Mesenchymal stem cell (in vitro differentiated cells and primary cell): ENCODE results near the gene QPRT.
"Not testable (repeated sequence)": the region's sequence is repeated elsewhere in the genome, so short reads cannot be mapped to it uniquely, and the experiment has no call there.

Experiments
- DNase-seq: peaks from one replicate; pipeline ENCODE4 v3.0.0-alpha.2; 2013
- H2AFZ ChIP-seq: one replicate; pipeline ENCODE4 v1.6.1; 2013; ENCODE audit warnings: low read depth, mild to moderate bottlenecking, control low read depth, inconsistent platforms, low read length, moderate library complexity
- H2AK5ac ChIP-seq: 2 replicates; pipeline ENCODE4 v1.6.1; 2013; ENCODE audit warnings: low read length, moderate library complexity, mild to moderate bottlenecking, inconsistent platforms; ENCODE audit not compliant: severe bottlenecking
- H2BK120ac ChIP-seq: one replicate; pipeline ENCODE4 v1.6.1; 2013; ENCODE audit warnings: low read depth, mild to moderate bottlenecking, inconsistent platforms, low read length, moderate library complexity
- H2BK12ac ChIP-seq, 2 experiments: one replicate each; pipeline ENCODE4 v1.6.1; 2013; ENCODE audit warnings: inconsistent platforms in 2 of 2, low read length in 2 of 2, mild to moderate bottlenecking in 2 of 2, moderate library complexity in 2 of 2, control low read depth in 1 of 2
- H2BK15ac ChIP-seq: one replicate; pipeline ENCODE4 v1.6.1; 2013; ENCODE audit warnings: mild to moderate bottlenecking, low read depth, inconsistent platforms; ENCODE audit not compliant: poor library complexity, severe bottlenecking
- H2BK5ac ChIP-seq: 2 replicates; pipeline ENCODE4 v1.6.1; 2013; ENCODE audit warnings: low read depth, mild to moderate bottlenecking, low read length, control low read depth, inconsistent platforms; ENCODE audit not compliant: poor library complexity, severe bottlenecking
- H3K14ac ChIP-seq, 2 experiments: one replicate each; pipeline ENCODE4 v1.6.1; 2013; ENCODE audit warnings: inconsistent platforms in 2 of 2, low read length in 2 of 2, control low read depth in 1 of 2, mild to moderate bottlenecking in 1 of 2, moderate library complexity in 1 of 2
- H3K18ac ChIP-seq, 2 experiments: one replicate each; pipeline ENCODE4 v1.6.1; 2013; ENCODE audit warnings: inconsistent platforms in 2 of 2, low read length in 2 of 2, control low read depth in 1 of 2, low read depth in 1 of 2, mild to moderate bottlenecking in 1 of 2
- H3K23ac ChIP-seq, 2 experiments: one replicate each; pipeline ENCODE4 v1.6.1; 2013; ENCODE audit warnings: inconsistent platforms in 2 of 2, low read length in 2 of 2, mild to moderate bottlenecking in 2 of 2, moderate library complexity in 2 of 2, control low read depth in 1 of 2
- H3K27ac ChIP-seq: 2 replicates; pipeline ENCODE4 v1.5.1; 2013; ENCODE audit warnings: mild to moderate bottlenecking, moderate library complexity, low read length, control low read depth, inconsistent platforms; ENCODE audit not compliant: poor library complexity, severe bottlenecking
- H3K27me3 ChIP-seq, 2 experiments: 2 replicates each; pipeline versions ENCODE4 v1.6.1 to v1.7.0; 2013; ENCODE audit warnings: low read length in 2 of 2, mild to moderate bottlenecking in 2 of 2, moderate library complexity in 2 of 2, control low read depth in 1 of 2, inconsistent platforms in 1 of 2; ENCODE audit not compliant: control insufficient read depth in 1 of 2, insufficient read depth in 1 of 2
- H3K36me3 ChIP-seq, 2 experiments: 2 replicates each; pipeline versions ENCODE4 v1.6.1 to v1.7.0; 2013; ENCODE audit warnings: low read length in 2 of 2, control low read depth in 1 of 2, inconsistent platforms in 1 of 2, low read depth in 1 of 2, mild to moderate bottlenecking in 1 of 2; ENCODE audit not compliant: insufficient read depth in 2 of 2, control insufficient read depth in 1 of 2
- H3K4ac ChIP-seq, 2 experiments: one replicate each; pipeline ENCODE4 v1.6.1; 2013; ENCODE audit warnings: inconsistent platforms in 2 of 2, low read length in 2 of 2, mild to moderate bottlenecking in 2 of 2, moderate library complexity in 2 of 2, control low read depth in 1 of 2, low read depth in 1 of 2
- H3K4me1 ChIP-seq: 2 replicates; pipeline ENCODE4 v1.6.1; 2013; ENCODE audit warnings: low read depth, low read length, control low read depth; ENCODE audit not compliant: control insufficient read depth, insufficient read depth
- H3K4me2 ChIP-seq: 2 replicates; pipeline ENCODE4 v1.6.1; 2013; ENCODE audit warnings: low read length, mild to moderate bottlenecking, inconsistent platforms; ENCODE audit not compliant: poor library complexity, severe bottlenecking
- H3K4me3 ChIP-seq, 2 experiments: 2 replicates each; pipeline versions ENCODE4 v1.5.1 to v1.7.0; 2013; ENCODE audit warnings: low read length in 2 of 2, mild to moderate bottlenecking in 2 of 2, control low read depth in 1 of 2, low read depth in 1 of 2; ENCODE audit not compliant: insufficient read depth in 1 of 2
- H3K79me1 ChIP-seq: replicated peaks from 2 replicates; pipeline ENCODE4 v1.6.1; 2013; ENCODE audit warnings: mild to moderate bottlenecking, control low read depth, low read length, inconsistent platforms; ENCODE audit not compliant: poor library complexity, severe bottlenecking
- H3K9ac ChIP-seq: 2 replicates; pipeline ENCODE4 v1.7.0; 2013; ENCODE audit warnings: mild to moderate bottlenecking, low read length, moderate library complexity
- H3K9me3 ChIP-seq: 2 replicates; pipeline ENCODE4 v1.7.0; 2013; ENCODE audit warnings: mild to moderate bottlenecking, low read length; ENCODE audit not compliant: control insufficient read depth
- H4K8ac ChIP-seq: one replicate; pipeline ENCODE4 v1.6.1; 2013; ENCODE audit warnings: inconsistent platforms, mild to moderate bottlenecking, low read length, moderate library complexity
- H4K91ac ChIP-seq: one replicate; pipeline ENCODE4 v1.6.1; 2013; ENCODE audit warnings: mild to moderate bottlenecking, low read length, inconsistent platforms
- WGBS: methylation state at CpG from one replicate; pipeline ENCODE4 v1.1.7; 2013; ENCODE audit warnings: mixed read lengths; 5-methylcytosine and 5-hydroxymethylcytosine counted together

The QPRT gene

DNA sequence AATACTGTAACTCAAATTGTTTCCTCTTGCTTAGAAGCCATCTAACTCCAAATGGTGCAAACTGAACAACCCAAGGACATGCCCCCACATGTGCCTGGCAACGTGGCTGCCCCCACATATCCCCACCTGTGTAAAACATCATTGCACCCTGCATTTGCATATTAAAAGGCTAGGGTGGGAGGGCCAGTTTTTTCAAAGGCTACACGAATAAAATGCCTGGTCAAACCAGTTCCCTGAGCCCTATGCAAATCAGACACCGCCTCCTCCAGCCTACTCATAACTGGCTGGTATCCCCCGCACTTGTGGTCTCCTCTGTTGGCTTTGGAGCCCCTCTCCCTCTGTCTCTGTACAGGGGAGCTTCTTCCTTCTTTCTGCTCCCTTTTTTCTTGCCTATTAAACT is 40.1 kb downstream of the QPRT start:
- no peak for DNase-seq
- Histone ChIP-seq H3K9me3 (no peaks in the 10 kb centered on the region), H3K14ac (no peak overlapping the region), H3K27me3 (peaks cover 0 to 17% of the 10 kb centered on the region in 2 experiments), H2AFZ (no peak overlapping the region), H3K9ac (no peak overlapping the region), H2BK12ac (no peak overlapping the region), H3K4me3 (no peak overlapping the region), H3K23ac (no peak overlapping the region), H2BK15ac (no peak overlapping the region), H2AK5ac (no peak overlapping the region), H3K79me1 (no peaks in the 10 kb centered on the region), H3K4ac (no peak overlapping the region), H3K36me3 (no peaks in the 10 kb centered on the region), H3K4me2 (no peak overlapping the region), H3K4me1 (no peaks in the 10 kb centered on the region), H2BK120ac (no peak overlapping the region), H3K27ac (no peak overlapping the region), H3K18ac (no peak overlapping the region), H2BK5ac (no peak overlapping the region), H4K91ac (no peak overlapping the region), H4K8ac (no peak overlapping the region)
- 47% methylated on average over 4 of the region's 4 CpGs for WGBS

DNA sequence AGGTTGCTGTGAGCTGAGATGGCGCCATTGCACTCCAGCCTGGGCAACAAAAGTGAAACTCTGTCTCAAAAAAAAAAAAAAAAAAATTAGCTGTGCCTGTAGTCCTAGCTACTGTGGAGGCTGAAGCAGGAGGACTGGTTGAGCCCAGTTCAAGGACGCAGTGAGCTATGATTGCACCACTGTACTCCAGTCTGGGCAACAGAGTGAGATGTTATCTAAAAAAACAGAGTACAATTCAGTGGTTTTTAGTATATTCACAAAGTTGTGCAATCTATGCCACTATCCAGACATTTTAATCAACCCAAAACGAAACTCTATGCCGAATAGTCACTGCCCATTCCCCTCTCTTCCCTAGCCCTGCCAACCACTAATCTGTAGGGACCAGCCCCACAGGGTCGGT is 41.7 kb downstream of the QPRT start:
- no peak overlapping the region for H3K18ac ChIP-seq
- WGBS: 87% methylated on average over 5 of the region's 5 CpGs
- H4K8ac ChIP-seq: no peak overlapping the region
- H3K4ac ChIP-seq: no peak overlapping the region
- no peak overlapping the region for H3K23ac ChIP-seq
- H2BK5ac ChIP-seq: no peak overlapping the region
- H3K4me2 ChIP-seq: no peak overlapping the region
- no peak overlapping the region for H3K9ac ChIP-seq
- H3K9me3 ChIP-seq: no peaks in the 10 kb centered on the region
- no peak overlapping the region for H4K91ac ChIP-seq
- H2AK5ac ChIP-seq: no peak overlapping the region
- no peak overlapping the region for H2AFZ ChIP-seq
- no peak overlapping the region for H3K4me3 ChIP-seq
- H2BK120ac ChIP-seq: no peak overlapping the region
- no peaks in the 10 kb centered on the region for H3K4me1 ChIP-seq
- H3K79me1 ChIP-seq: no peaks in the 10 kb centered on the region
- H3K27me3 ChIP-seq: peaks cover 0 to 11% of the 10 kb centered on the region in 2 experiments
- H3K36me3 ChIP-seq: no peaks in the 10 kb centered on the region
- no peak overlapping the region for H2BK12ac ChIP-seq
- H3K14ac ChIP-seq: no peak overlapping the region
- H3K27ac ChIP-seq: no peak overlapping the region
- DNase-seq: no peak
- no peak overlapping the region for H2BK15ac ChIP-seq

DNA sequence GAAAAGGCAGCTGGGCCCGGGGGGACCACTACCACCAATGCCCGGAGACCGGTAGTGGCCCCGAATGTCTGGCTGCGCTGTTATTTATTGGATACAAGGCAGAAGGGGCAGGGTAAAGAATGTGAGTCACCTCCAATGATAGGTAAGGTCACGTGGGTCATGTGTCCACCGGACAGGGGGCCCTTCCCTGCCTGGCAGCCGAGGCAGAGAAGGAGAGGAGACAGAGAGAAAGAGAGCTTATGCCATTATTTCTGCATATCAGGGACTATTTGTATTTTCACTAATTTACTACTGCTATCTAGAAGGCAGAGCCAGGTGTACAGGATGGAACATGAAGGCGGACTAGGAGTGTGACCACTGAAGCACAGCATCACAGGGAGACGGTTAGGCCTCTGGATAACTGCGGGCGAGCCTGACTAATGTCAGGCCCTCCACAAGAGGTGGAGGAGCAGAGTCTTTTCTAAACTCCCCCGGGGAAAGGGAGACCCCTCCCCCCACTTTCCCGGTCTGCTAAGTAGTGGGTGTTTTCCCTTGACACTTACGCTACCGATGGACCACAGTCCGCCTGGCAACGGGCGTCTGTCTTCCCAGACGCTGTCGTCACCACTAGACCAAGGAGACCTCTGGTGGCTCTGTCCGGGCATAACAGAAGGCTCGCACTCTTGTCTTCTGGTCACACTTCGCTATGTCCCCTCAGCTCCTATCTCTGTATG is 42.3 kb downstream of the QPRT start:
- H3K23ac ChIP-seq, H3K36me3 ChIP-seq, H2AFZ ChIP-seq, H3K18ac ChIP-seq, H3K4ac ChIP-seq, H4K8ac ChIP-seq, H3K79me1 ChIP-seq, H3K4me3 ChIP-seq, H4K91ac ChIP-seq, H2BK15ac ChIP-seq, H3K4me2 ChIP-seq, H3K9me3 ChIP-seq, H3K9ac ChIP-seq, H3K14ac ChIP-seq, H3K4me1 ChIP-seq, H2AK5ac ChIP-seq, H3K27ac ChIP-seq, H2BK5ac ChIP-seq, H2BK12ac ChIP-seq, H2BK120ac ChIP-seq: not testable (repeated sequence)
- peak; percentile 82 for DNase-seq
- 49% methylated on average over 16 of the region's 24 CpGs for WGBS
- H3K27me3 ChIP-seq: peaks cover 0 to 11% of the 10 kb centered on the region in 2 experiments

DNA sequence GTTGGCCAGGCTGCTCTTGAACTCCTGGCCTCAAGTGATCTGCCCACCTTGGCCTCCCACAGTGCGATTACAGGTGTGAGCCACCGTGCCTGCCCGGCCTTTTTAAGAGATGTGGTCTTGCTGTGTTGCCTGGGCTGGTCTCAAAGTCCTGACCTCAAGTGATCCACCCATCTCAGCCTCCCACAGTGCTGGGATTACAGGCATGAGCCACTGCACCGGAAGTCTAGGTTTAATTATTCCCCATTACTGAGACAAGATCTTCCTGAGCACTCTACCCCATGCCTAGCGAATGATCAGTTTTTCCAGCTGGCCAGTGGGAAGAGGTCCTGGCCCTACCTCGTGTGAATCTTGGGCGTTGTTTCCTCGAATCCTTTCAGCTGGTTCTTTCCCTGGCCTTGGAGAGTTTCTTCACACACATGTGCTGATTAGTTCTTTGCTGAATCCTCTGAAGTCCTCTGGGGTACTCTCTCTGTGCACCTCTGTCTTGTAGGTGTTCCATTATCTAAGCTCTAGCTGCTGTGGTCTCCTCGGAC is 47.9 kb downstream of the QPRT start:
- H3K14ac ChIP-seq: no peak overlapping the region
- no peaks in the 10 kb centered on the region for H3K9me3 ChIP-seq
- no peak overlapping the region for H3K18ac ChIP-seq
- no peak overlapping the region for H3K4ac ChIP-seq
- H2BK120ac ChIP-seq: no peak overlapping the region
- no peaks in the 10 kb centered on the region for H3K79me1 ChIP-seq
- no peak for DNase-seq
- H3K36me3 ChIP-seq: no peaks in the 10 kb centered on the region
- no peak overlapping the region for H2AFZ ChIP-seq
- no peak overlapping the region for H4K91ac ChIP-seq
- no peak overlapping the region for H3K4me2 ChIP-seq
- H3K4me3 ChIP-seq: no peak overlapping the region
- H3K9ac ChIP-seq: no peak overlapping the region
- WGBS: 91% methylated on average over 9 of the region's 9 CpGs
- peaks cover 1% of the 10 kb centered on the region for H3K4me1 ChIP-seq
- peaks cover 0 to 23% of the 10 kb centered on the region in 2 experiments for H3K27me3 ChIP-seq
- no peak overlapping the region for H2AK5ac ChIP-seq
- no peak overlapping the region for H2BK12ac ChIP-seq
- no peak overlapping the region for H3K23ac ChIP-seq
- no peak overlapping the region for H2BK5ac ChIP-seq
- H3K27ac ChIP-seq: no peak overlapping the region
- no peak overlapping the region for H4K8ac ChIP-seq
- H2BK15ac ChIP-seq: no peak overlapping the region
